ENCODE results near the gene CRTC1.

GRCh38 chr19:18749362-18750231 is 66.1 kb downstream of the CRTC1 start:
- TF ChIP-seq CTCF (IDR thresholded peaks at IDR 0.05) (no peak), POLR2AphosphoS5 (IDR thresholded peaks at IDR 0.05) (no peak)

Measured in gastroesophageal sphincter (tissue), 3 donors.